ENCODE results near the gene DLG2.

GRCh38 chr11:84468235-84468634 lies 1158.9 kb downstream of the DLG2 start:
- no peak for TF ChIP-seq POLR2AphosphoS5 (IDR thresholded peaks at IDR 0.05)
- TF ChIP-seq CTCF (IDR thresholded peaks at IDR 0.05), result no peak
- TF ChIP-seq EP300 (IDR thresholded peaks at IDR 0.05), result no peak

Measured in sigmoid colon (tissue), 4 donors.